H1 (cell line): ENCODE measurements around the gene OSMR. TPM values are rescaled to one million over a fixed set of nuclear protein-coding genes. Genes with fewer than 3 reads are reported as not detected.

Experiments
- CTCF ChIA-PET: fragments of 300-600 bp; sonication (Branson Sonifier 250); formaldehyde crosslinking; loops from one replicate; lab custom pipeline; 2021; ENCODE audit not compliant: partially characterized antibody; lab: Charles Lee
- POLR2A ChIA-PET: fragments of 300-600 bp; sonication (Branson Sonifier 250); formaldehyde crosslinking; loops from one replicate; lab custom pipeline; 2021; ENCODE audit warnings: inconsistent platforms; ENCODE audit not compliant: partially characterized antibody; lab: Charles Lee
- DNase-seq, 2 experiments: peaks; one replicate each; pipeline versions ENCODE4 v3.0.0 to v3.0.0-alpha.2; 2010 to 2022; ENCODE audit warnings: low spot score in 2 of 2, low read depth in 1 of 2, mixed read lengths in 1 of 2
- FAIRE-seq: peaks from 2 replicates; lab custom pipeline; 2011; peaks lifted over from hg19 to GRCh38; lab: Jason Lieb, UNC
- H2AFZ ChIP-seq: 2 replicates; pipeline ENCODE4 v1.8.1; 2012; ENCODE audit warnings: low read length, inconsistent platforms
- H2AK5ac ChIP-seq: 2 replicates; pipeline ENCODE4 v1.6.1; 2013; ENCODE audit warnings: low read depth, low read length
- H2BK120ac ChIP-seq: replicated peaks from 2 replicates; pipeline ENCODE3; 2013; ENCODE audit warnings: low read depth, low read length, inconsistent platforms
- H2BK12ac ChIP-seq: 2 replicates; pipeline ENCODE4 v1.6.1; 2013; ENCODE audit warnings: low read depth, low read length
- H2BK15ac ChIP-seq: 2 replicates; pipeline ENCODE4 v1.6.1; 2013; ENCODE audit warnings: low read length
- H2BK20ac ChIP-seq: 2 replicates; pipeline ENCODE4 v1.6.1; 2013; ENCODE audit warnings: low read length
- H2BK5ac ChIP-seq: 2 replicates; pipeline ENCODE4 v1.6.1; 2013; ENCODE audit warnings: low read depth, low read length
- H3K14ac ChIP-seq: 2 replicates; pipeline ENCODE4 v1.6.1; 2013; ENCODE audit warnings: inconsistent platforms; ENCODE audit not compliant: insufficient read length
- H3K18ac ChIP-seq: 2 replicates; pipeline ENCODE4 v1.6.1; 2013; ENCODE audit warnings: low read length; ENCODE audit errors: extremely low read depth
- H3K23ac ChIP-seq: 2 replicates; pipeline ENCODE4 v1.6.1; 2013; ENCODE audit warnings: inconsistent platforms; ENCODE audit not compliant: insufficient read length
- H3K23me2 ChIP-seq: 2 replicates; pipeline ENCODE4 v1.6.1; 2013; ENCODE audit warnings: low read depth, low read length
- H3K27ac ChIP-seq: 2 replicates; pipeline ENCODE4 v1.6.1; 2011; ENCODE audit warnings: low read depth, low read length, inconsistent platforms
- H3K27me3 ChIP-seq, 4 experiments: replicated peaks in 1 of 4; 1 replicate in 1 of 4; 2 replicates in 3 of 4; pipeline versions ENCODE4 v1.6.1 to v1.8.1; 2011 to 2013; ENCODE audit warnings: low read length in 3 of 4, mild to moderate bottlenecking in 3 of 4, inconsistent platforms in 2 of 4, mixed read lengths in 2 of 4, moderate library complexity in 1 of 4; ENCODE audit not compliant: control insufficient read depth in 3 of 4, insufficient read depth in 3 of 4; ENCODE audit errors: extremely low read depth in 1 of 4
- H3K36me3 ChIP-seq, 4 experiments: 2 replicates each; pipeline versions ENCODE4 v1.6.1 to v1.8.1; 2011 to 2013; ENCODE audit warnings: mild to moderate bottlenecking in 4 of 4, low read length in 3 of 4, moderate library complexity in 2 of 4, control low read depth in 1 of 4, inconsistent platforms in 1 of 4; ENCODE audit not compliant: insufficient read depth in 4 of 4, control insufficient read depth in 2 of 4
- H3K4ac ChIP-seq: replicated peaks from 2 replicates; pipeline ENCODE3; 2013; ENCODE audit warnings: low read length, low read depth, mixed read lengths, inconsistent platforms; ENCODE audit not compliant: insufficient read length
- H3K4me1 ChIP-seq, 4 experiments: replicated peaks in 1 of 4; 1 replicate in 1 of 4; 2 replicates in 3 of 4; pipeline versions ENCODE4 v1.6.1 to v1.8.1; 2011 to 2013; ENCODE audit warnings: low read length in 3 of 4, inconsistent platforms in 2 of 4, mixed read lengths in 1 of 4; ENCODE audit not compliant: insufficient read depth in 4 of 4, control insufficient read depth in 3 of 4
- H3K4me2 ChIP-seq, 2 experiments: 2 replicates each; pipeline versions ENCODE4 v1.6.1 to v1.8.1; 2011 to 2013; ENCODE audit warnings: low read depth in 2 of 2, low read length in 2 of 2, control low read depth in 1 of 2, inconsistent platforms in 1 of 2, mild to moderate bottlenecking in 1 of 2; ENCODE audit not compliant: insufficient read depth in 1 of 2
- H3K4me3 ChIP-seq, 4 experiments: fragments of 200-600, 300-600 bp in 1 of 4; sonication (generic), shearing (Covaris generic), sonication (Bioruptor Twin) in 1 of 4; 2 replicates each; pipeline versions ENCODE4 v1.5.1 to v1.8.1; 2011 to 2016; ENCODE audit warnings: low read length in 4 of 4, low read depth in 3 of 4, control low read depth in 2 of 4, inconsistent platforms in 2 of 4, mild to moderate bottlenecking in 2 of 4, mixed read lengths in 1 of 4, moderate library complexity in 1 of 4; ENCODE audit not compliant: insufficient read depth in 2 of 4; ENCODE audit errors: extremely low read depth in 1 of 4
- H3K56ac ChIP-seq: replicated peaks from 2 replicates; pipeline ENCODE3; 2013; ENCODE audit warnings: low read depth, mild to moderate bottlenecking, mixed read lengths, low read length, inconsistent platforms; ENCODE audit not compliant: insufficient read length
- H3K79me1 ChIP-seq: 2 replicates; pipeline ENCODE4 v1.6.1; 2013; ENCODE audit warnings: low read depth, low read length, control low read depth
- H3K79me2 ChIP-seq, 2 experiments: 2 replicates each; pipeline versions ENCODE4 v1.6.1 to v1.8.1; 2012 to 2013; ENCODE audit warnings: low read length in 2 of 2, mild to moderate bottlenecking in 2 of 2, inconsistent platforms in 1 of 2; ENCODE audit not compliant: insufficient read depth in 2 of 2, control insufficient read depth in 1 of 2
- H3K9ac ChIP-seq, 4 experiments: replicated peaks in 1 of 4; 1 replicate in 1 of 4; 2 replicates in 3 of 4; pipeline versions ENCODE4 v1.6.1 to v1.8.1; 2011 to 2013; ENCODE audit warnings: low read depth in 3 of 4, low read length in 3 of 4, control low read depth in 2 of 4, mild to moderate bottlenecking in 2 of 4, moderate library complexity in 2 of 4, inconsistent platforms in 1 of 4; ENCODE audit errors: extremely low read depth in 1 of 4
- H3K9me3 ChIP-seq, 2 experiments: 2 replicates each; pipeline versions ENCODE4 v1.6.1 to v1.8.1; 2012 to 2013; ENCODE audit warnings: mild to moderate bottlenecking in 2 of 2, moderate library complexity in 2 of 2, control low read depth in 1 of 2, inconsistent platforms in 1 of 2, low read depth in 1 of 2, low read length in 1 of 2, mixed read lengths in 1 of 2; ENCODE audit not compliant: insufficient read depth in 2 of 2
- H4K20me1 ChIP-seq, 2 experiments: replicated peaks in 1 of 2; 2 replicates each; pipeline versions ENCODE3 to v1.8.1; 2011 to 2013; ENCODE audit warnings: inconsistent platforms in 2 of 2, low read length in 2 of 2, mild to moderate bottlenecking in 1 of 2; ENCODE audit not compliant: insufficient read depth in 2 of 2, control insufficient read depth in 1 of 2
- H4K5ac ChIP-seq: 2 replicates; pipeline ENCODE4 v1.6.1; 2013; ENCODE audit warnings: low read length, low read depth, mixed read lengths, inconsistent platforms; ENCODE audit not compliant: insufficient read length
- H4K8ac ChIP-seq: 2 replicates; pipeline ENCODE4 v1.8.0; 2013; ENCODE audit warnings: mild to moderate bottlenecking, moderate library complexity, low read length, inconsistent platforms; ENCODE audit not compliant: insufficient read depth; ENCODE audit errors: extremely low read depth
- H4K91ac ChIP-seq: replicated peaks from 2 replicates; pipeline ENCODE3; 2013; ENCODE audit warnings: low read length, mixed read lengths, inconsistent platforms; ENCODE audit not compliant: insufficient read length
- ATF2 ChIP-seq: IDR thresholded peaks from 2 replicates; pipeline ENCODE4 v1.6.1; 2012; ENCODE audit warnings: low read length, inconsistent platforms
- BACH1 ChIP-seq: IDR thresholded peaks from 2 replicates; pipeline ENCODE4 v1.6.1; 2012; ENCODE audit warnings: low read length, improper control_type of control experiment
- CEBPB ChIP-seq: IDR thresholded peaks from 2 replicates; pipeline ENCODE4 v1.6.1; 2012; ENCODE audit warnings: low read depth, low read length
- CHD2 ChIP-seq: IDR thresholded peaks from 2 replicates; pipeline ENCODE4 v1.6.1; 2012; ENCODE audit warnings: low read length, improper control_type of control experiment
- CREB1 ChIP-seq: IDR thresholded peaks from 2 replicates; pipeline ENCODE4 v1.6.1; 2012; ENCODE audit warnings: inconsistent platforms
- EZH2 ChIP-seq: fragments of 200-600 bp; sonication (generic); IDR thresholded peaks from 2 replicates; pipeline ENCODE4 v1.7.1; 2012; ENCODE audit warnings: low read depth, mild to moderate bottlenecking, moderate library complexity, low read length, inconsistent platforms; ENCODE audit not compliant: severe bottlenecking
- GABPA ChIP-seq: IDR thresholded peaks from 2 replicates; pipeline ENCODE4 v1.6.1; 2011; ENCODE audit warnings: mild to moderate bottlenecking, low read length, moderate library complexity, borderline replicate concordance; ENCODE audit not compliant: insufficient read depth
- HDAC6 ChIP-seq: IDR thresholded peaks from one replicate; pipeline ENCODE4 v1.7.1; 2012; ENCODE audit warnings: low read depth, mild to moderate bottlenecking, inconsistent platforms, low read length, moderate library complexity
- JUND ChIP-seq: IDR thresholded peaks from 2 replicates; pipeline ENCODE4 v1.6.1; 2011; ENCODE audit warnings: mild to moderate bottlenecking, improper control_type of control experiment, low read length
- KDM1A ChIP-seq: fragments of 200-600, 300-600 bp; sonication (generic); IDR thresholded peaks from 2 replicates; pipeline ENCODE4 v1.7.1; 2016; ENCODE audit warnings: mild to moderate bottlenecking, low read length, borderline replicate concordance
- NANOG ChIP-seq: IDR thresholded peaks from 2 replicates; pipeline ENCODE4 v1.6.1; 2011; ENCODE audit warnings: low read length, low read depth, mild to moderate bottlenecking, inconsistent platforms; ENCODE audit not compliant: insufficient read depth, poor library complexity, severe bottlenecking
- POLR2AphosphoS5 ChIP-seq: IDR thresholded peaks from 2 replicates; pipeline ENCODE4 v1.6.1; 2011; ENCODE audit warnings: low read depth, low read length
- RAD21 ChIP-seq, 2 experiments: IDR thresholded peaks in 1 of 2; conservative IDR thresholded peaks in 1 of 2; 2 replicates each; pipeline ENCODE4 v1.6.1; 2011; ENCODE audit warnings: low read depth in 2 of 2, low read length in 2 of 2, improper control_type of control experiment in 1 of 2, inconsistent platforms in 1 of 2, mild to moderate bottlenecking in 1 of 2, moderate library complexity in 1 of 2
- TCF12 ChIP-seq: IDR thresholded peaks from 2 replicates; pipeline ENCODE4 v1.6.1; 2011; ENCODE audit warnings: low read depth, mild to moderate bottlenecking, low read length
- WGBS, 2 experiments: shearing (Covaris generic) in 1 of 2; methylation state at CpG; one replicate each; pipeline versions ENCODE4 v1.1.6 to v1.1.7; 2013 to 2015; ENCODE audit warnings: low lambda C conversion rate in 2 of 2, mixed read lengths in 2 of 2, inconsistent platforms in 1 of 2, low coverage in 1 of 2, missing lambda C conversion rate in 1 of 2; ENCODE audit not compliant: insufficient replicate concordance in 2 of 2, insufficient coverage in 1 of 2, insufficient read length in 1 of 2; ENCODE audit errors: extremely low coverage in 1 of 2, missing lambda C conversion rate in 1 of 2; 5-methylcytosine and 5-hydroxymethylcytosine counted together
- polyA plus RNA-seq, 7 experiments: library from polyadenylated mRNA; depleted of rRNA in 3 of 7; stranded (reverse) in 5 of 7; unstranded in 2 of 7; fragments of >200 nt in 5 of 7; fragments of 200-250 nt in 2 of 7; gene quantifications; 1 replicate in 5 of 7; 2 replicates in 1 of 7; 4 replicates in 1 of 7; pipeline versions ENCODE4 v1.2.1 to v1.2.3, GENCODE V29; 2011 to 2013; ENCODE audit warnings: missing spikeins in 2 of 7, mixed read lengths in 2 of 7
- total RNA-seq: library from RNA; stranded (reverse); fragmentation: NEBNext Ultra II Directional; extraction: Animal tissue kit (Norgen Biotek cat#: 25700); gene quantifications from 2 replicates; pipeline ENCODE4 v1.2.1, GENCODE V29; 2021

OSMR gene
- total and polyA plus RNA-seq, 2 of the 8 experiments (the other 6 are each of a cell fraction or from before 2014, with no cell fraction given), result 2.3 to 2.6 TPM

GRCh38 chr5:38831117-38831516, 14.7 kb upstream of the OSMR start:
- Histone ChIP-seq H2BK12ac (no peak overlapping the region), H2BK15ac (no peak overlapping the region), H2BK120ac (no peak overlapping the region), H3K4ac (no peak overlapping the region), H3K27ac (no peak overlapping the region), H3K9ac (no peak overlapping the region), H3K79me1 (no peaks in the 10 kb centered on the region), H3K56ac (no peak overlapping the region), H3K9me3 (no peaks in the 10 kb centered on the region), H2BK20ac (no peak overlapping the region), H3K36me3 (no peaks in the 10 kb centered on the region), H4K91ac (no peak overlapping the region), H3K23ac (no peak overlapping the region), H2AFZ (no peak overlapping the region), H3K4me2 (no peak overlapping the region), H3K14ac (no peak overlapping the region), H2BK5ac (no peak overlapping the region), H3K18ac (no peak overlapping the region), H3K79me2 (no peaks in the 10 kb centered on the region), H3K27me3 (no peaks in the 10 kb centered on the region), H3K23me2 (no peaks in the 10 kb centered on the region), H4K5ac (no peak overlapping the region), H4K8ac (no peak overlapping the region), H3K4me1 (no peaks in the 10 kb centered on the region), H4K20me1 (no peaks in the 10 kb centered on the region), H2AK5ac (no peak overlapping the region), H3K4me3 (no peak overlapping the region)
- 84% methylated on average over 5 of the region's 5 CpGs; no CpG with 5 or more reads in 1 of the 2 experiments for WGBS, 2 experiments
- DNase-seq (no peak), FAIRE-seq (no peak)
- POLR2A ChIA-PET, result no interaction called here
- CTCF ChIA-PET, result interaction anchor here (0.6 to 2.3 kb wide), 16 partner anchors 12 to 1873 kb away, joined by 3 to 8 read pairs (median 4); partner anchors contain the start of gene OSMR
- TF ChIP-seq NANOG (no peak), EZH2 (no peak), CEBPB (no peak), ATF2 (no peak), KDM1A (no peak), BACH1 (no peak), CHD2 (no peak), HDAC6 (no peak), TCF12 (no peak), POLR2AphosphoS5 (no peak), CREB1 (no peak), GABPA (no peak), RAD21 (IDR thresholded peaks at IDR 0.05 in 1 of 2, conservative IDR thresholded peaks at IDR 0.05 in 1 of 2; ENCODE audit: low read depth in 2 of 2, low read length in 2 of 2) (no peak), JUND (no peak)
